Glutamatergic neuron (in vitro differentiated cells): ENCODE results near the gene SPTSSB. TPM values are rescaled to one million over a fixed set of nuclear protein-coding genes. Genes with fewer than 3 reads are reported as not detected.
A peak's percentile ranks its signal among the peaks of the same experiment; 100 is the strongest.

ENCODE experiments used
- DNase-seq: peaks from one replicate; pipeline ENCODE4 v3.0.0; 2022
- H3K27ac Mint-ChIP-seq: one replicate; pipeline ENCODE4 v1.8.0; 2020; ENCODE audit warnings: mild to moderate bottlenecking, mixed read lengths, inconsistent platforms; ENCODE audit not compliant: unreplicated experiment
- H3K27me3 Mint-ChIP-seq: one replicate; pipeline ENCODE4 v1.8.0; 2020; ENCODE audit warnings: mild to moderate bottlenecking, moderate library complexity, mixed read lengths, inconsistent platforms; ENCODE audit not compliant: unreplicated experiment
- H3K36me3 Mint-ChIP-seq: one replicate; pipeline ENCODE4 v1.8.0; 2020; ENCODE audit warnings: mild to moderate bottlenecking, mixed read lengths, inconsistent platforms; ENCODE audit not compliant: unreplicated experiment
- H3K4me1 Mint-ChIP-seq: one replicate; pipeline ENCODE4 v1.8.0; 2020; ENCODE audit warnings: mild to moderate bottlenecking, low read depth, mixed read lengths, inconsistent platforms; ENCODE audit not compliant: unreplicated experiment
- H3K4me3 Mint-ChIP-seq: one replicate; pipeline ENCODE4 v1.8.0; 2020; ENCODE audit warnings: mild to moderate bottlenecking, mixed read lengths, inconsistent platforms; ENCODE audit not compliant: unreplicated experiment
- H3K9me3 Mint-ChIP-seq: one replicate; pipeline ENCODE4 v1.8.0; 2020; ENCODE audit warnings: mild to moderate bottlenecking, moderate library complexity, mixed read lengths, inconsistent platforms; ENCODE audit not compliant: unreplicated experiment
- total RNA-seq: library from RNA; stranded (reverse); fragmentation: NEBNext Ultra II Directional; extraction: Animal tissue kit (Norgen Biotek cat#: 25700); gene quantifications from one replicate; pipeline ENCODE4 v1.2.1, GENCODE V29; 2021; ENCODE audit not compliant: unreplicated experiment
- TF ChIP-seq, protein P1 (sequence below): fragments of 200-600 bp; sonication (generic); IDR thresholded peaks from one replicate; pipeline ENCODE4 v1.5.0; 2021; ENCODE audit not compliant: partially characterized antibody, unreplicated experiment

The SPTSSB gene
- total RNA-seq, 1 donor from 2014 or later, result 1.9 TPM

- no peak overlapping the region for H3K27ac Mint-ChIP-seq
- no peaks in the 10 kb centered on the region for H3K36me3 Mint-ChIP-seq
- no peaks in the 10 kb centered on the region for H3K27me3 Mint-ChIP-seq
- TF ChIP-seq, protein P1, sequence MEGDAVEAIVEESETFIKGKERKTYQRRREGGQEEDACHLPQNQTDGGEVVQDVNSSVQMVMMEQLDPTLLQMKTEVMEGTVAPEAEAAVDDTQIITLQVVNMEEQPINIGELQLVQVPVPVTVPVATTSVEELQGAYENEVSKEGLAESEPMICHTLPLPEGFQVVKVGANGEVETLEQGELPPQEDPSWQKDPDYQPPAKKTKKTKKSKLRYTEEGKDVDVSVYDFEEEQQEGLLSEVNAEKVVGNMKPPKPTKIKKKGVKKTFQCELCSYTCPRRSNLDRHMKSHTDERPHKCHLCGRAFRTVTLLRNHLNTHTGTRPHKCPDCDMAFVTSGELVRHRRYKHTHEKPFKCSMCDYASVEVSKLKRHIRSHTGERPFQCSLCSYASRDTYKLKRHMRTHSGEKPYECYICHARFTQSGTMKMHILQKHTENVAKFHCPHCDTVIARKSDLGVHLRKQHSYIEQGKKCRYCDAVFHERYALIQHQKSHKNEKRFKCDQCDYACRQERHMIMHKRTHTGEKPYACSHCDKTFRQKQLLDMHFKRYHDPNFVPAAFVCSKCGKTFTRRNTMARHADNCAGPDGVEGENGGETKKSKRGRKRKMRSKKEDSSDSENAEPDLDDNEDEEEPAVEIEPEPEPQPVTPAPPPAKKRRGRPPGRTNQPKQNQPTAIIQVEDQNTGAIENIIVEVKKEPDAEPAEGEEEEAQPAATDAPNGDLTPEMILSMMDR, result peak; percentile 47
- peaks cover under 1% of the 10 kb centered on the region for H3K4me1 Mint-ChIP-seq
- no peak for DNase-seq
- no peaks in the 10 kb centered on the region for H3K9me3 Mint-ChIP-seq
- no peak overlapping the region for H3K4me3 Mint-ChIP-seq
These were observed 37.8 kb upstream of the SPTSSB start for GRCh38 chr3:161409069-161409468.

DNA sequence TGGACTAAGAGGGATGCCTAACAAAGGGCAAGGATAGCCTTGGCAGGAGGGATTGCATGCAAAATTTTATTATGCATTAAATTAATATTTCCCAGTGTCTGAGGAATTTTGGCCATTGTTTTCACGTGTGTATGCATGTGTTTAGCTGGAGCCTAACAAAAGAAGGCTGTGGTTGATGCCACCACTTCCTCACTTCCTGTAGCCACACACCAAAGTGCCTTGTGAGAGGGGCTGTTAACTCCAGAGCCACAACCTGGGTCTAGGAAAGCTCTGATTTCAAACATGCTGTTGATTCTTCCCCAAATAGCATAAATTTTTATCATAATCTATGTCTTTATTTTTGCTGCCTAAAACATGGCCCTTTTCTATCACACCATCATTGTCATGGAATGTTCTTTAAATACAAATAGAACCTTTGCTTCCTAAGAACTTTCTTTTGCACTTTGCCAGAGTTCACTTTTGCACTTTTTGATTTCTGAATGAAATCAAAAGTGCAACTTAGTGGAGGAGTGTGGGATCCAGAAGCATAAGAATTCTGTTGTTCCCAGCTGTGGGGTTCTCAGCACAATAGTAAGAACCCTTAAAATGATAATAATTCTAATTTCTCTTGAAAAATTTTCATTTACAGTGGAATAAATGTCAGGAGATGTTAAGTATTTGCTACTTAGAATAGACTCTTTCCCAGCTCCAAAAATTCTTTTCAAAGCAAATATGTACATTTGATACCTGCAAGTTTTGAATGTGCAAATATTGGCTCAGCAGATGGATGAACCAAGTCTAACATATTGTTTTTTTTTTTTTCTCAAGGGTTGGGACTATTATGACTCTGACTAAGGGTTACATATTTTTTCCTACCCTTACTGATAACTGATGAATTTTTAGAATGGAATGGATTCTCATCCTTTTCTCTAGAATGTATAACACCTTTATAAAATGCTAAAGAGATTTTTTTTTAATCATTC, 35.6 kb upstream of the SPTSSB start:
- no peaks in the 10 kb centered on the region for H3K27me3 Mint-ChIP-seq
- H3K4me3 Mint-ChIP-seq, result no peak overlapping the region
- H3K9me3 Mint-ChIP-seq, result no peaks in the 10 kb centered on the region
- TF ChIP-seq, protein P1, result no peak
- H3K27ac Mint-ChIP-seq, result no peak overlapping the region
- no peaks in the 10 kb centered on the region for H3K4me1 Mint-ChIP-seq
- no peaks in the 10 kb centered on the region for H3K36me3 Mint-ChIP-seq
- DNase-seq, result no peak

DNA sequence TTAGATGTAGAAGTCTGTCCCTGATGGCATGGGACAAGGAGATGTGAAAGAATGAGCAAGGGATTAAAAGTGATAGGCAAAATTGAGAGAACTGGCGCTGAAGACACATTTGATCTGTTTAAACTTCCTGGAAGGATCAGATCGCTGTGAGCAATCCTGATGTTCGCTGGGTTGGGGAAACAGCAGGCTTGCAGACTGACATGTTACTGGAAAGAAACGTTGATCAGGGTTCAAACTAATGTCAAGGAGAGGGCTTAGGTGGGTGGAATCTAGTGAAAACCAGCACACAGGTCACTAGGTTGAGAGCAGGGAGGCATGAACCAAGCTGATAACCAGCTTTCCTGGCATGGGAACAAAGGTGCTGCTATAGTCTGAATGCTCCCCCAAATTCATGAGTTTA, 34.5 kb upstream of the SPTSSB start:
- Mint-ChIP-seq H3K4me3 (no peak overlapping the region), H3K9me3 (no peaks in the 10 kb centered on the region), H3K27me3 (no peaks in the 10 kb centered on the region), H3K27ac (no peak overlapping the region), H3K4me1 (no peaks in the 10 kb centered on the region), H3K36me3 (no peaks in the 10 kb centered on the region)
- DNase-seq, result no peak
- TF ChIP-seq, protein P1, result no peak

DNA sequence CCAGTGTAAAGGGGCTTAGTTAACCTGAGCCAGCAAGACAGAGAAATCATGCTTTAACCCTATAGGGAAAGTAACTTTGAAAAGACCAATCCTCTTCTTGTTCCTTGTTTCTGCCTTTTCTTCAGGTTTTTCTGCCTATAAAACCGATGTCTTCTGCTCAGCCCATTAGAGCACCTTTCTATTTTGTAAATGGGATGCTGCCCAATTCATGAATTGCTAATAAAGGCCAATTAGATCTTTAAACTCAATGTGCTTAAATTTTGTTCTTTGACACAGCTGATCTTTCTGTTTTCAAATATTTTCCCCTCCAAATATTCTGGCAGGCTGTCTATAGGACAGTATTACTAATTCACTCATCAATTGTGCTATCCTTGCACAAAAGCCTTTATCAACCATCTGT, 33.8 kb upstream of the SPTSSB start:
- no peaks in the 10 kb centered on the region for H3K36me3 Mint-ChIP-seq
- no peak for DNase-seq
- no peak overlapping the region for H3K4me3 Mint-ChIP-seq
- no peaks in the 10 kb centered on the region for H3K9me3 Mint-ChIP-seq
- H3K4me1 Mint-ChIP-seq, result no peaks in the 10 kb centered on the region
- no peaks in the 10 kb centered on the region for H3K27me3 Mint-ChIP-seq
- TF ChIP-seq, protein P1, result no peak
- no peak overlapping the region for H3K27ac Mint-ChIP-seq

DNA sequence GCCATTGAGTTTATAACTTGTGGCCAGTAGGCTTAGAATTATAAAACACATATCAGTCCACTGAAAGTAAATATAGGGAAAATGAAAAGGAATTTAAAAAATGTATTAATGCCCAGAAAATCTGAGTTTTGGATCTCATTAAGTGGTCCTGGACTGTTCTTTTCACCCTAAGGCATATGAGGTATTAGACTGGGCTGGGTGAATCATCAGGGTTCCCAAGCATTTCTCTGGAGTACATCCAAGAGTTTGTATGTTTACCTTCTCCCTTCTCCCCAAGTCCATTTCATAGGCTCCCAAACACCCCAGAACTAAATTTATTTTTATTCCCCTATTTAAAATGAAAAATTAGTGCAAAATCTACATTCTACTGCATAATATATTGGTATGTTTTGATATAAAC, 31.9 kb upstream of the SPTSSB start:
- TF ChIP-seq, protein P1, result no peak

More for the DNA sequence above, 31.9 kb upstream of the SPTSSB start:
- Mint-ChIP-seq H3K4me3 (no peak overlapping the region), H3K27me3 (no peaks in the 10 kb centered on the region), H3K36me3 (no peaks in the 10 kb centered on the region), H3K9me3 (no peaks in the 10 kb centered on the region), H3K27ac (no peak overlapping the region), H3K4me1 (no peaks in the 10 kb centered on the region)
- no peak for DNase-seq
